DOHH2 (cell line): ENCODE results near the gene SPATA31E1.

ENCODE experiments used
- CTCF ChIP-seq: fragments of 200-600 bp; sonication (generic); IDR thresholded peaks from one replicate; pipeline ENCODE4 v1.5.1; 2014; ENCODE audit warnings: antibody characterized with exemption, mild to moderate bottlenecking, low read depth, low read length; ENCODE audit not compliant: poor library complexity, severe bottlenecking
- EZH2phosphoT487 ChIP-seq: fragments of 200-600 bp; sonication (generic); IDR thresholded peaks from 2 replicates; pipeline ENCODE4 v1.6.1; 2017; ENCODE audit warnings: borderline replicate concordance, mild to moderate bottlenecking, antibody characterized with exemption, low read length, moderate library complexity, mixed read lengths

- TF ChIP-seq CTCF (no peak), EZH2phosphoT487 (no peak)
These were observed 3.0 kb downstream of the SPATA31E1 start for GRCh38 chr9:87885484-87886189.
